ENCODE results near the gene COQ10B.

Gene COQ10B

GRCh38 chr2:197452754-197453122 lies 614 bp upstream of the COQ10B start:
- Histone ChIP-seq H3K36me3 (no peaks in the 10 kb centered on the region; the same call in 1 of the 2 replicates), H3K27me3 (ENCODE audit: insufficient read depth, low read depth, severe bottlenecking) (no peaks in the 10 kb centered on the region), H3K4me3 (ENCODE audit: low read depth, low read length) (peak overlapping the region; percentile 66), H3K9me3 (ENCODE audit: severe bottlenecking) (no peaks in the 10 kb centered on the region), H3K27ac (peak overlapping the region; percentile 73)
- no peak for DNase-seq
- TF ChIP-seq, protein P1, sequence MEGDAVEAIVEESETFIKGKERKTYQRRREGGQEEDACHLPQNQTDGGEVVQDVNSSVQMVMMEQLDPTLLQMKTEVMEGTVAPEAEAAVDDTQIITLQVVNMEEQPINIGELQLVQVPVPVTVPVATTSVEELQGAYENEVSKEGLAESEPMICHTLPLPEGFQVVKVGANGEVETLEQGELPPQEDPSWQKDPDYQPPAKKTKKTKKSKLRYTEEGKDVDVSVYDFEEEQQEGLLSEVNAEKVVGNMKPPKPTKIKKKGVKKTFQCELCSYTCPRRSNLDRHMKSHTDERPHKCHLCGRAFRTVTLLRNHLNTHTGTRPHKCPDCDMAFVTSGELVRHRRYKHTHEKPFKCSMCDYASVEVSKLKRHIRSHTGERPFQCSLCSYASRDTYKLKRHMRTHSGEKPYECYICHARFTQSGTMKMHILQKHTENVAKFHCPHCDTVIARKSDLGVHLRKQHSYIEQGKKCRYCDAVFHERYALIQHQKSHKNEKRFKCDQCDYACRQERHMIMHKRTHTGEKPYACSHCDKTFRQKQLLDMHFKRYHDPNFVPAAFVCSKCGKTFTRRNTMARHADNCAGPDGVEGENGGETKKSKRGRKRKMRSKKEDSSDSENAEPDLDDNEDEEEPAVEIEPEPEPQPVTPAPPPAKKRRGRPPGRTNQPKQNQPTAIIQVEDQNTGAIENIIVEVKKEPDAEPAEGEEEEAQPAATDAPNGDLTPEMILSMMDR (IDR thresholded peaks at IDR 0.05; ENCODE audit: low read depth, low read length) = no peak

GRCh38 chr2:197453914-197454398 lies 604 bp downstream of the COQ10B start:
- no peaks in the 10 kb centered on the region; the same call in 1 of the 2 replicates for H3K36me3 ChIP-seq
- H3K27me3 ChIP-seq (ENCODE audit: insufficient read depth, low read depth, severe bottlenecking) = no peaks in the 10 kb centered on the region
- peak overlapping the region; percentile 81 for H3K27ac ChIP-seq
- TF ChIP-seq, protein P1 (IDR thresholded peaks at IDR 0.05; ENCODE audit: low read depth, low read length) = no peak
- H3K4me3 ChIP-seq (ENCODE audit: low read depth, low read length) = peak overlapping the region; percentile 66
- no peaks in the 10 kb centered on the region for H3K9me3 ChIP-seq (ENCODE audit: severe bottlenecking)
- no peak for DNase-seq

DNA sequence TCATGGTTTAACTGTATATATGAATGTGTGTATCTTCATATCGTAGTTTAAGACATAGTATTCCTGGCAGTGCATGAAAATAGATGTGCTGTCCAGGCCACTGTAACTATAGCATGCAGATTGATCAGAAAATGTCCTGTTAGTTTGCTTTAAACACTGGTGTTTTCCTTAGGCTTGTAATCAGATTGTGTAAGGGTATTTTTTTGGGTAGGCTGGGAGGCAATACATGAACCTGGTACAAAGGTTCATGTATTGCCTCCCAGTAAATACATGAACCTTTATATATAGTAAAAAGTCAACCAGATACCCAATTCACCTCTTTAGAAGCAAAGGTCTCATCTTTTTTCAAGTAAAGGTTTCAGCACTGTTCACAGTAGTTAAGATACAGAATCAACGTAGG lies 1.6 kb downstream of the COQ10B start:
- H3K27ac ChIP-seq = no peak overlapping the region
- H3K4me3 ChIP-seq (ENCODE audit: low read depth, low read length) = no peak overlapping the region
- TF ChIP-seq, protein P1 (IDR thresholded peaks at IDR 0.05; ENCODE audit: low read depth, low read length) = no peak
- DNase-seq = no peak
- H3K9me3 ChIP-seq (ENCODE audit: severe bottlenecking) = no peaks in the 10 kb centered on the region
- H3K27me3 ChIP-seq (ENCODE audit: insufficient read depth, low read depth, severe bottlenecking) = no peaks in the 10 kb centered on the region
- H3K36me3 ChIP-seq = no peaks in the 10 kb centered on the region; the same call in 1 of the 2 replicates

GRCh38 chr2:197455428-197455827 lies 2.1 kb downstream of the COQ10B start:
- Histone ChIP-seq H3K27me3 (ENCODE audit: insufficient read depth, low read depth, severe bottlenecking) (no peaks in the 10 kb centered on the region), H3K9me3 (ENCODE audit: severe bottlenecking) (no peaks in the 10 kb centered on the region), H3K27ac (no peak overlapping the region), H3K4me3 (ENCODE audit: low read depth, low read length) (no peak overlapping the region), H3K36me3 (peaks cover 2% of the 10 kb centered on the region; the same call in 1 of the 2 replicates)
- TF ChIP-seq, protein P1 (IDR thresholded peaks at IDR 0.05; ENCODE audit: low read depth, low read length) = no peak
- no peak for DNase-seq

DNA sequence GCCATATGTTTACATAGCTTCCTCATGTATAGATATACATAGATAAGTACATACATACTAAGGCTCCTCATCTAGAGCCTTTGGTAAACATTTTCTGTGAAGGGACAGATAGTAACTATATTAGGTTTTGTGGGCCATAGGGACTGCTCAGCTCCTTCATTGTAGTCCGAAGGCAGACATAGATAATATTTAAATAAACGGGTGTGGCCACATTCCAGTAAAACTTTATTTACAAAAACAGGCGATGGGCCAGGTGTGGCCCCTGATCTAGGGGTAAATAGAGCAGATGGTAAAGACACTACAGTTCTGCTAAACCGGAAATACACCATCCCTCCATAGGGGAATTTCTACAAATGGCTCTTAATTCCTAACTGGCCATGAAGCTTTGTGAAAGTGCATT lies 7.3 kb downstream of the COQ10B start:
- no peak for DNase-seq
- H3K27ac ChIP-seq = no peak overlapping the region
- H3K27me3 ChIP-seq (ENCODE audit: insufficient read depth, low read depth, severe bottlenecking) = no peaks in the 10 kb centered on the region
- no peaks in the 10 kb centered on the region for H3K9me3 ChIP-seq (ENCODE audit: severe bottlenecking)
- TF ChIP-seq, protein P1 (IDR thresholded peaks at IDR 0.05; ENCODE audit: low read depth, low read length) = no peak
- no peak overlapping the region for H3K4me3 ChIP-seq (ENCODE audit: low read depth, low read length)
- peaks cover 16% of the 10 kb centered on the region for H3K36me3 ChIP-seq

- H3K36me3 ChIP-seq = peaks cover 19% of the 10 kb centered on the region
- H3K27ac ChIP-seq = no peak overlapping the region
- TF ChIP-seq, protein P1 (IDR thresholded peaks at IDR 0.05; ENCODE audit: low read depth, low read length) = no peak
These were observed 7.7 kb downstream of the COQ10B start for GRCh38 chr2:197461057-197461456.

More at GRCh38 chr2:197461057-197461456, 7.7 kb downstream of the COQ10B start:
- Histone ChIP-seq H3K9me3 (ENCODE audit: severe bottlenecking) (no peaks in the 10 kb centered on the region), H3K27me3 (ENCODE audit: insufficient read depth, low read depth, severe bottlenecking) (no peaks in the 10 kb centered on the region), H3K4me3 (ENCODE audit: low read depth, low read length) (no peak overlapping the region)
- DNase-seq = no peak

All from WERI-Rb-1 (cell line).